K562 (cell line): ENCODE data around the gene PACS2. TPM values are rescaled to one million over a fixed set of nuclear protein-coding genes. Genes with fewer than 3 reads are reported as not detected.

Source experiments
- CHD2 ChIP-seq: IDR thresholded peaks from 2 replicates; pipeline ENCODE4 v1.6.1; 2011; ENCODE audit warnings: low read depth, low read length
- DEAF1 ChIP-seq: fragments of 450-650 bp; formaldehyde crosslinking; IDR thresholded peaks from 2 replicates; pipeline ENCODE4 v1.4.0; 2020; ENCODE audit warnings: mild to moderate bottlenecking, moderate library complexity
- GTF3C2 ChIP-seq: IDR thresholded peaks from 3 replicates; pipeline ENCODE4 v1.6.1; 2011; ENCODE audit warnings: borderline replicate concordance, mild to moderate bottlenecking, moderate library complexity; ENCODE audit not compliant: insufficient read length; ENCODE audit errors: extremely low read depth
- polyA plus RNA-seq, 8 experiments: library from polyadenylated mRNA; depleted of rRNA in 4 of 8; stranded (reverse) in 5 of 8; unstranded in 3 of 8; fragments of >200 nt; fragmentation: Nextera tagmentation in 2 of 8; fragmentation: Illumina TruSeq in 1 of 8; extraction: Ambion mirVana in 2 of 8; extraction: Trizol in 1 of 8; gene quantifications; 2 replicates each; pipeline versions ENCODE4 v1.2.1 to v1.2.3, GENCODE V29; 2011 to 2014; ENCODE audit warnings: inconsistent platforms in 1 of 8, missing spikeins in 1 of 8
- total RNA-seq, 7 experiments: library from RNA; depleted of rRNA in 6 of 7; stranded (reverse); fragments of >200 nt in 6 of 7; fragmentation: Illumina TruSeq in 2 of 7; extraction: Trizol in 2 of 7; gene quantifications; 2 replicates each; pipeline versions ENCODE4 v1.2.1 to v1.2.3, GENCODE V29; 2011 to 2021; ENCODE audit warnings: low replicate concordance in 1 of 7
- TF ChIP-seq, protein P1 (sequence below): fragments of 250-450 bp; sonication (Bioruptor Pico); IDR thresholded peaks from 2 replicates; pipeline ENCODE4 v1.5.0; 2021; ENCODE audit warnings: mild to moderate bottlenecking, borderline replicate concordance

Gene PACS2
- total and polyA plus RNA-seq, 9 of the 15 experiments (the other 6 are each of a cell fraction or from before 2014, with no cell fraction given): 0.11 to 20.8 (median 9.9) TPM

DNA sequence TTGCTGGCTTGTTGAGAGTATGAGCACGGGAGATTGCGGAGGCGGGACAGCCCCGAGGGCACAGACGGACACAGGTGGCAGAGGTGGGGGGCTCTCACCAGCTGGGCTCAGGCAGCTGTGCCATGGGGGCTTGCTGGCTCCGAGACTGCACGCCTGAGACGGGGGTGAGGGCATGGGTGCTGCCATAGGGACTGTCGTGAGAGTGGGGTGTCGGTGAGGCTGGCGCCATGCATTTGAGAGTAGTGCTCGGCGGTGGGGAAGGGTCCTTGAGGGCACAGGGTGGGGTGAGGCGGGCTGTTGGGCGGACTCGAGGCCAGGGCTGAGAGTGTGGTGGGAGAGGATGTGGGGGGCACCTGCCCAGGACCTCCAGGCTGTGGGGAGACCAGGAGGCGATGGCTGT, 43.1 kb downstream of the PACS2 start (continued):
- TF ChIP-seq GTF3C2: no peak
- no peak for TF ChIP-seq DEAF1 (CRISPR knock-in tag)
- TF ChIP-seq, protein P1, sequence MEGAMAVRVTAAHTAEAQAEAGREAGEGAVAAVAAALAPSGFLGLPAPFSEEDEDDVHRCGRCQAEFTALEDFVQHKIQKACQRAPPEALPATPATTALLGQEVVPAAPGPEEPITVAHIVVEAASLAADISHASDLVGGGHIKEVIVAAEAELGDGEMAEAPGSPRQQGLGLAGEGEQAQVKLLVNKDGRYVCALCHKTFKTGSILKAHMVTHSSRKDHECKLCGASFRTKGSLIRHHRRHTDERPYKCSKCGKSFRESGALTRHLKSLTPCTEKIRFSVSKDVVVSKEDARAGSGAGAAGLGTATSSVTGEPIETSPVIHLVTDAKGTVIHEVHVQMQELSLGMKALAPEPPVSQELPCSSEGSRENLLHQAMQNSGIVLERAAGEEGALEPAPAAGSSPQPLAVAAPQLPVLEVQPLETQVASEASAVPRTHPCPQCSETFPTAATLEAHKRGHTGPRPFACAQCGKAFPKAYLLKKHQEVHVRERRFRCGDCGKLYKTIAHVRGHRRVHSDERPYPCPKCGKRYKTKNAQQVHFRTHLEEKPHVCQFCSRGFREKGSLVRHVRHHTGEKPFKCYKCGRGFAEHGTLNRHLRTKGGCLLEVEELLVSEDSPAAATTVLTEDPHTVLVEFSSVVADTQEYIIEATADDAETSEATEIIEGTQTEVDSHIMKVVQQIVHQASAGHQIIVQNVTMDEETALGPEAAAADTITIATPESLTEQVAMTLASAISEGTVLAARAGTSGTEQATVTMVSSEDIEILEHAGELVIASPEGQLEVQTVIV (CRISPR knock-in tag): no peak
- no peak for TF ChIP-seq CHD2
